Left ventricle myocardium inferior (tissue), 1 donor: ENCODE results near the gene APIP. TPM values are rescaled to one million over a fixed set of nuclear protein-coding genes. Genes with fewer than 3 reads are reported as not detected.

ENCODE experiments used
- DNase-seq: peaks from one replicate; pipeline ENCODE4 v3.0.0-alpha.2; 2020
- H3K27ac ChIP-seq: fragments of 200-600 bp; replicated peaks from 2 replicates; pipeline ENCODE4 v1.8.0; 2021
- H3K27me3 ChIP-seq: fragments of 200-600 bp; 2 replicates; pipeline ENCODE4 v1.8.0; 2021; ENCODE audit warnings: low read depth
- H3K36me3 ChIP-seq: fragments of 200-600 bp; 2 replicates; pipeline ENCODE4 v1.8.0; 2021
- H3K4me1 ChIP-seq: fragments of 200-600 bp; 2 replicates; pipeline ENCODE4 v1.8.0; 2021
- H3K4me3 ChIP-seq: fragments of 200-600 bp; 2 replicates; pipeline ENCODE4 v1.8.0; 2021; ENCODE audit warnings: mild to moderate bottlenecking, moderate library complexity
- H3K9me3 ChIP-seq: fragments of 200-600 bp; replicated peaks from 2 replicates; pipeline ENCODE4 v1.8.0; 2021
- intact Hi-C: fragments of 100-400 bp; cut with micrococcal nuclease; formaldehyde crosslinking; loops from one replicate; pipeline ENCODE4 v1.11.0; 2022
- total RNA-seq: library from RNA; stranded (reverse); fragmentation: NEBNext Ultra II Directional; extraction: Animal tissue kit (Norgen Biotek cat#: 25700); gene quantifications from one replicate; pipeline ENCODE4 v1.2.1, GENCODE V29; 2021
- TF ChIP-seq, protein P1 (sequence below): fragments of 200-600 bp; IDR thresholded peaks from 2 replicates; pipeline ENCODE4 v1.8.0; 2021; ENCODE audit warnings: antibody characterized with exemption, mild to moderate bottlenecking, borderline replicate concordance
- donor health status: DM: no; HTN: yes; CAD: no; lungs with severe emphysema.

APIP gene
- total RNA-seq, 1 donor from 2014 or later = 24.3 TPM

DNA sequence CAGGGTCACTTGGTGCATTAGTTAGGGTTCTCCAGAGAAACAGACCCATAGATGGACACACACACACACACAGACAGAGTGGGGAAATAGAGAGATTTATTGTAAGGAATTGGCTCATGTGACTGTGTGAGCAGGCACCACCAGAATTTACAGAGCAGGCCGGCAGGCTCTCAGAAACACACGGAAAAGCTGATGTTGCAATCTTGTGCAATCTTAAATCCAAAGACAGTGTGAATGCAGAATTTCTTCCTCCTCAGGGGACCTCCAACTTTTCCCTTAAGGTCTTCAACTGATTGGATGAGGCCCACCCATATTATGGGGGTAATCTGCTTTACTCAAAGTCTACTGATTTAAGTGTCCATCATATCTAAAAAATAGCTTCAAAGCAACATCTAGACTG lies 49.8 kb downstream of the APIP start:
- H3K9me3 ChIP-seq = no peaks in the 10 kb centered on the region
- no peaks in the 10 kb centered on the region for H3K36me3 ChIP-seq
- DNase-seq = no peak
- H3K4me3 ChIP-seq = no peak overlapping the region
- no peak overlapping the region for H3K27ac ChIP-seq
- intact Hi-C loops = no loop called here
- TF ChIP-seq, protein P1, sequence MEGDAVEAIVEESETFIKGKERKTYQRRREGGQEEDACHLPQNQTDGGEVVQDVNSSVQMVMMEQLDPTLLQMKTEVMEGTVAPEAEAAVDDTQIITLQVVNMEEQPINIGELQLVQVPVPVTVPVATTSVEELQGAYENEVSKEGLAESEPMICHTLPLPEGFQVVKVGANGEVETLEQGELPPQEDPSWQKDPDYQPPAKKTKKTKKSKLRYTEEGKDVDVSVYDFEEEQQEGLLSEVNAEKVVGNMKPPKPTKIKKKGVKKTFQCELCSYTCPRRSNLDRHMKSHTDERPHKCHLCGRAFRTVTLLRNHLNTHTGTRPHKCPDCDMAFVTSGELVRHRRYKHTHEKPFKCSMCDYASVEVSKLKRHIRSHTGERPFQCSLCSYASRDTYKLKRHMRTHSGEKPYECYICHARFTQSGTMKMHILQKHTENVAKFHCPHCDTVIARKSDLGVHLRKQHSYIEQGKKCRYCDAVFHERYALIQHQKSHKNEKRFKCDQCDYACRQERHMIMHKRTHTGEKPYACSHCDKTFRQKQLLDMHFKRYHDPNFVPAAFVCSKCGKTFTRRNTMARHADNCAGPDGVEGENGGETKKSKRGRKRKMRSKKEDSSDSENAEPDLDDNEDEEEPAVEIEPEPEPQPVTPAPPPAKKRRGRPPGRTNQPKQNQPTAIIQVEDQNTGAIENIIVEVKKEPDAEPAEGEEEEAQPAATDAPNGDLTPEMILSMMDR = no peak
- H3K4me1 ChIP-seq = no peaks in the 10 kb centered on the region
- no peaks in the 10 kb centered on the region for H3K27me3 ChIP-seq

DNA sequence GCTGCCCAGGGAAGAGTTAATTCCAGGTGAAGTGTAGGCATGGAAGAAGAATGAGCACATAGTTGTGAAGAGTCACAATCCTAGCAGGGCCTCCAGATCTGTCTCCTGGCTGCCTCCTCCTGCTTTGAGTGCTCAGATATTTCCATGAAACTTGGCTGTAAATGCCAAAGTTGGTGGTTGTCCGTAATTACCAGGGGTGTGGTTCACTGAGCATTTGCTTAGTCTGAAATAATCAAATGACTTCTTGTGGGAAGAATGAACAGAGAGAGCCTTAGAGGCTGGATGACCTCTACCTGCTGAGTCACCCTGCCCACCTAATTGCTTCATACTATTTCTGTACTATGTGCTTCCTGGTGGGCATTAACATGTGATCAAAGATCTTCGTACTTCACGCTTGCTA lies 50.9 kb downstream of the APIP start:
- no peaks in the 10 kb centered on the region for H3K36me3 ChIP-seq
- no peak overlapping the region for H3K27ac ChIP-seq
- peaks cover 3% of the 10 kb centered on the region for H3K4me1 ChIP-seq
- no peak for DNase-seq
- no peak overlapping the region for H3K4me3 ChIP-seq
- TF ChIP-seq, protein P1 = no peak
- no peaks in the 10 kb centered on the region for H3K9me3 ChIP-seq
- H3K27me3 ChIP-seq = no peaks in the 10 kb centered on the region
- intact Hi-C loops = no loop called here

DNA sequence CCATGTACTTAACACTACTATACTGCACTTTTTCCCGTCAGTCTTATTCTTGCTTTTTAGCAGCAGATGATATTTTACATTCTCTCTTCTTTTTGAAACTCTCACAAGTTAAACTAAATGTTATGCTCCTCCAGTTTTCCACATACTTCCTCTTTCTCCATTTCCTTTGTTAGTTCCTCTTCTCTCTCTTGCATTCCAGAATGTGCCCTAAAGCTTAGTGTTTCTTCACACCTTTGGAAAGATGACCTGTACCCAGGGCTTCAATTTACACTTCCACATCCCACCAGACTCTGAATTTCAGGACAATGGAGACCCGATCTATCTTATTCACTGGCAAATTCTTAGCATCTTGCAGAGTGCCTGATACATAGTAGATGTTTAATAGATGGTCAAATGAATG lies 51.8 kb downstream of the APIP start:
- Histone ChIP-seq H3K27ac (no peak overlapping the region), H3K27me3 (no peaks in the 10 kb centered on the region), H3K4me3 (no peak overlapping the region), H3K4me1 (peaks cover 9% of the 10 kb centered on the region), H3K9me3 (no peaks in the 10 kb centered on the region), H3K36me3 (no peaks in the 10 kb centered on the region)
- TF ChIP-seq, protein P1 = no peak
- intact Hi-C loops = no loop called here
- no peak for DNase-seq

DNA sequence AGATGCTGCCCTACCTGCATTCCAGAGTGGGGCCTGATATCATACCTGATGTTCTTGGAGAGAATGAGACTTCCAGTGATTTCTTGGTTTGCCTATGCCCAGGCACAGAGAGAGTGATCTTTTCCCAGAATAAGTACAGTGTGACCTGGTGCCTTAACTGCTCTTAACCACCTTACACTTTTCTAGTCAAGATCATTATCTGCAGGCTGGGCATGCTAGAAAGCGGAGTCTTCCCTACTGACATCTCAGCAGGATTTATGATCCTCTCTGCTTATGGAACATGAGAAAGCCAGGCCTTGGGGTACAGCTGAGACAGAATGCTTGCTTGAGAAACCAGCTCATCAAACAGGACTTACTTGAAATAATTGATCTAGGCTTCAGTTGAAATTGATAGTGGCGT lies 53.1 kb downstream of the APIP start:
- DNase-seq = no peak
- Histone ChIP-seq H3K27me3 (no peaks in the 10 kb centered on the region), H3K4me3 (no peak overlapping the region), H3K27ac (no peak overlapping the region), H3K4me1 (peaks cover 12% of the 10 kb centered on the region), H3K9me3 (no peaks in the 10 kb centered on the region), H3K36me3 (no peaks in the 10 kb centered on the region)
- intact Hi-C loops = no loop called here
- TF ChIP-seq, protein P1 = no peak

DNA sequence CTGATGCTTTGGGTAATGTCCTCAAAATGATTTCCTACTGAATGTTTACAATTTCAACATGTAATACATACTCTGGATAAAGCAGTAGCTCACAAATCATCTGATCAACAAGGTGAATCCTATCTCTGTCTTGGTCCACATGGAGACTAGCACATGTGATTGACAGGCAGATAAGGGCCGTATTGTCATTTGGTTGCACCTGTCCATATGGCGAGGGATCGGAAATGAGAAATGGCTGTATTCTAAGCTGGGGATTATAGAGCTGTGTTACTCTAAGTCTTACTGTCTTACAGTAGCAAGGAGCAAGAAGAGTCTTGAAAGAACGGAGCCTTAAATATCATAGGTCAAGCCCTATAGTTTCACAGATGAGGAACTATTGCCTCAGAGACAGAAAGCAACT lies 55.7 kb downstream of the APIP start:
- H3K4me3 ChIP-seq = no peak overlapping the region
- intact Hi-C loops = no loop called here
- TF ChIP-seq, protein P1 = no peak
- peaks cover 12% of the 10 kb centered on the region for H3K4me1 ChIP-seq
- no peak for DNase-seq
- no peaks in the 10 kb centered on the region for H3K9me3 ChIP-seq
- H3K27me3 ChIP-seq = no peaks in the 10 kb centered on the region
- no peaks in the 10 kb centered on the region for H3K36me3 ChIP-seq
- no peak overlapping the region for H3K27ac ChIP-seq

DNA sequence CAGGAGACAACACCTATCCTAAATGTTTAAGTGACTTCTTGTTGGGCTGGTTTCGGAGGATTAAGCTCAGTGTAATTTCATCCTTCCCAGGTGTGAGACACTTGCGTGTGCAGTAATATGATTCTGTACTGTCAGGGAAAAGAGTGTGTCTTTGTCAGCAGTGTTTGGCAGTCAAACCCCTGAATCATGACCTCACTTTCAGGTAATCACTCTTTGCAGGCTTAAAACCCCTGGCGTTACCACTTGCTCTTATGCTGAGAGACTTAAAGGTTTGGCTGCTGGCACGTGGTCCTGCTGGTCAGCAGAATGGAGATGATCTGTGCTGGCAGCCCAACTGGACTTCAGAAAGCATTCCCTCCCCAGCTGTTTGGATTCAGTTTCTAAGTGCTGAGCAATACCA lies 56.1 kb downstream of the APIP start:
- Histone ChIP-seq H3K4me3 (no peak overlapping the region), H3K27me3 (no peaks in the 10 kb centered on the region), H3K4me1 (peaks cover 12% of the 10 kb centered on the region), H3K9me3 (no peaks in the 10 kb centered on the region), H3K27ac (no peak overlapping the region), H3K36me3 (no peaks in the 10 kb centered on the region)
- intact Hi-C loops = no loop called here
- TF ChIP-seq, protein P1 = no peak
- no peak for DNase-seq
